Breast epithelium (tissue), 3 donors: ENCODE data around the gene BBS10.

Experiments used
- CTCF ChIP-seq, 3 donors: fragments of 450-650 bp; IDR thresholded peaks; one replicate each; pipeline ENCODE4 v1.5.1; 2016 to 2017; ENCODE audit warnings: antibody characterized with exemption in 3 of 3, mild to moderate bottlenecking in 3 of 3, moderate library complexity in 3 of 3
- POLR2A ChIP-seq: fragments of 450-650 bp; IDR thresholded peaks from one replicate; pipeline ENCODE4 v1.6.1; 2016; ENCODE audit warnings: antibody characterized with exemption, mild to moderate bottlenecking, moderate library complexity

GRCh38 chr12:76360316-76360715 lies 12.1 kb upstream of the BBS10 start:
- TF ChIP-seq POLR2A (no peak), CTCF (IDR thresholded peaks at IDR 0.05) (no peak)
